HCT116 (cell line): ENCODE measurements around the gene HNMT.

Source experiments
- CEBPB ChIP-seq: IDR thresholded peaks from 2 replicates; pipeline ENCODE4 v1.6.1; 2012; ENCODE audit warnings: low read depth
- YY1 ChIP-seq: IDR thresholded peaks from 2 replicates; pipeline ENCODE4 v1.6.1; 2011; ENCODE audit warnings: low read length, low read depth, moderate library complexity, mild to moderate bottlenecking; ENCODE audit not compliant: insufficient replicate concordance; ENCODE audit errors: extremely low read depth
- TF ChIP-seq, protein P1 (sequence below), 3 experiments: fragments of 200-600 bp in 1 of 3; sonication (generic) in 1 of 3; IDR thresholded peaks in 2 of 3; conservative IDR thresholded peaks in 1 of 3; 2 replicates each; pipeline ENCODE4 v1.5.1; 2012 to 2017; ENCODE audit warnings: low read depth in 2 of 3, low read length in 2 of 3, antibody characterized with exemption in 1 of 3, borderline replicate concordance in 1 of 3, control low read depth in 1 of 3, mild to moderate bottlenecking in 1 of 3, mixed read lengths in 1 of 3, mixed run types in 1 of 3, moderate library complexity in 1 of 3; ENCODE audit not compliant: insufficient read depth in 1 of 3
- TF ChIP-seq, protein P2 (sequence below): IDR thresholded peaks from 2 replicates; pipeline ENCODE4 v1.6.1; 2012

DNA sequence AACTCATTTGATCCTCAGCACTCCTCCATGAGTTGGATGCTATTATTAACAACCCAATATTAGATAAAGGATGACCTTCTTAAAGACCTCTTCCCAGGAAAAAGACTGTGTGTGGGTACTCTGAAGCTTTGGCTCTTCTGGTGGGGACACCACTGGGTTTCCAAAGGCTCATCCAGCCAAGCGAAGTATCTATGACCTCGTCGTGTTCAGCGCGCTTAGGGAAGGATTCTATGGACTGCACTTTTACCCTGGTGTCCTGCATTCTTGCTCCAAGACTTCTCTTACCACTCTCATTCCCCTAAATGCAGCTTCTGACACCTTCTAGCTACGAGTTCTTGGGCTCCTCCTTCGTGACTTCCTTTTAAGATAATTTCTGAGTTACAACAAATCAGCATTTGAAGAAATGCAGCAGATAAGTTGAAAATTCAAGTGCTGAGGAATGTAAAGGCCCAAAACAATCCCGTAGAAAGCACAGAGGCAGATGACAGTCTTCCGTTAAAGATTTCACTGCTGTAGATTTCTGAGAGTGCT lies 673 bp upstream of the HNMT start:
- TF ChIP-seq, protein P1, sequence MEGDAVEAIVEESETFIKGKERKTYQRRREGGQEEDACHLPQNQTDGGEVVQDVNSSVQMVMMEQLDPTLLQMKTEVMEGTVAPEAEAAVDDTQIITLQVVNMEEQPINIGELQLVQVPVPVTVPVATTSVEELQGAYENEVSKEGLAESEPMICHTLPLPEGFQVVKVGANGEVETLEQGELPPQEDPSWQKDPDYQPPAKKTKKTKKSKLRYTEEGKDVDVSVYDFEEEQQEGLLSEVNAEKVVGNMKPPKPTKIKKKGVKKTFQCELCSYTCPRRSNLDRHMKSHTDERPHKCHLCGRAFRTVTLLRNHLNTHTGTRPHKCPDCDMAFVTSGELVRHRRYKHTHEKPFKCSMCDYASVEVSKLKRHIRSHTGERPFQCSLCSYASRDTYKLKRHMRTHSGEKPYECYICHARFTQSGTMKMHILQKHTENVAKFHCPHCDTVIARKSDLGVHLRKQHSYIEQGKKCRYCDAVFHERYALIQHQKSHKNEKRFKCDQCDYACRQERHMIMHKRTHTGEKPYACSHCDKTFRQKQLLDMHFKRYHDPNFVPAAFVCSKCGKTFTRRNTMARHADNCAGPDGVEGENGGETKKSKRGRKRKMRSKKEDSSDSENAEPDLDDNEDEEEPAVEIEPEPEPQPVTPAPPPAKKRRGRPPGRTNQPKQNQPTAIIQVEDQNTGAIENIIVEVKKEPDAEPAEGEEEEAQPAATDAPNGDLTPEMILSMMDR (IDR thresholded peaks at IDR 0.05 in 2 of 3, conservative IDR thresholded peaks at IDR 0.05 in 1 of 3; ENCODE audit: borderline replicate concordance in 1 of 3, insufficient read depth in 1 of 3, low read depth in 2 of 3, low read length in 2 of 3), result no peak
- TF ChIP-seq YY1, result no peak
- TF ChIP-seq CEBPB, result no peak
- TF ChIP-seq, protein P2, sequence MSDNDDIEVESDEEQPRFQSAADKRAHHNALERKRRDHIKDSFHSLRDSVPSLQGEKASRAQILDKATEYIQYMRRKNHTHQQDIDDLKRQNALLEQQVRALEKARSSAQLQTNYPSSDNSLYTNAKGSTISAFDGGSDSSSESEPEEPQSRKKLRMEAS, result no peak
